Measurements from ENCODE around the gene TRAPPC6A. TPM values are rescaled to one million over a fixed set of nuclear protein-coding genes. Genes with fewer than 3 reads are reported as not detected.
A peak's percentile ranks its signal among the peaks of the same experiment; 100 is the strongest.

The TRAPPC6A gene
- total and polyA plus RNA-seq, 9 of the 15 experiments (the other 6 are each of a cell fraction or from before 2014, with no cell fraction given) = 0.82 to 23.6 (median 11.6) TPM

DNA sequence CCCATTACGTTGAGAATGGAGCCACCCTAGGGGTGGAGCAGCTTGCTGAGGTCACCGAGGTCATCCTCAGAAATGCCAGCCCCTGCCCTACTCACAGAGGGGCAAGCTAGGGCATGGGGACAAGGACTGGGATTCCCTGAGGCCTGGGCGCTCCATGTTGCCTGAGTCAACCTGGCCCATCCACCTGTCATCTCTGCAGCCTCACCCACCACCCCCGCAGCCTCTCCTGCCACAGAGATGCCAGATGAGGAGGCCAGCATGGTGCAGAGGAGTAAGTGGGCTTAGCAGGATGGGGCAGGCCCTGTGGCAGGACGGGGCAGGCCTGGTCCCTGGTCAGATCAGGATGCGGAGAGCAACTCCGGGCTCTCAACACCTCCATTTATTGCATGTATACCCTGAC lies 26.7 kb downstream of the TRAPPC6A start (continued):
- TF ChIP-seq, protein P1, sequence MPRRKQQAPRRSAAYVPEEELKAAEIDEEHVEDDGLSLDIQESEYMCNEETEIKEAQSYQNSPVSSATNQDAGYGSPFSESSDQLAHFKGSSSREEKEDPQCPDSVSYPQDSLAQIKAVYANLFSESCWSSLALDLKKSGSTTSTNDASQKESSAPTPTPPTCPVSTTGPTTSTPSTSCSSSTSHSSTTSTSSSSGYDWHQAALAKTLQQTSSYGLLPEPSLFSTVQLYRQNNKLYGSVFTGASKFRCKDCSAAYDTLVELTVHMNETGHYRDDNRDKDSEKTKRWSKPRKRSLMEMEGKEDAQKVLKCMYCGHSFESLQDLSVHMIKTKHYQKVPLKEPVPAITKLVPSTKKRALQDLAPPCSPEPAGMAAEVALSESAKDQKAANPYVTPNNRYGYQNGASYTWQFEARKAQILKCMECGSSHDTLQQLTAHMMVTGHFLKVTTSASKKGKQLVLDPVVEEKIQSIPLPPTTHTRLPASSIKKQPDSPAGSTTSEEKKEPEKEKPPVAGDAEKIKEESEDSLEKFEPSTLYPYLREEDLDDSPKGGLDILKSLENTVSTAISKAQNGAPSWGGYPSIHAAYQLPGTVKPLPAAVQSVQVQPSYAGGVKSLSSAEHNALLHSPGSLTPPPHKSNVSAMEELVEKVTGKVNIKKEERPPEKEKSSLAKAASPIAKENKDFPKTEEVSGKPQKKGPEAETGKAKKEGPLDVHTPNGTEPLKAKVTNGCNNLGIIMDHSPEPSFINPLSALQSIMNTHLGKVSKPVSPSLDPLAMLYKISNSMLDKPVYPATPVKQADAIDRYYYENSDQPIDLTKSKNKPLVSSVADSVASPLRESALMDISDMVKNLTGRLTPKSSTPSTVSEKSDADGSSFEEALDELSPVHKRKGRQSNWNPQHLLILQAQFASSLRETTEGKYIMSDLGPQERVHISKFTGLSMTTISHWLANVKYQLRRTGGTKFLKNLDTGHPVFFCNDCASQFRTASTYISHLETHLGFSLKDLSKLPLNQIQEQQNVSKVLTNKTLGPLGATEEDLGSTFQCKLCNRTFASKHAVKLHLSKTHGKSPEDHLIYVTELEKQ (CRISPR knock-in tag; IDR thresholded peaks at IDR 0.05) = no peak

DNA sequence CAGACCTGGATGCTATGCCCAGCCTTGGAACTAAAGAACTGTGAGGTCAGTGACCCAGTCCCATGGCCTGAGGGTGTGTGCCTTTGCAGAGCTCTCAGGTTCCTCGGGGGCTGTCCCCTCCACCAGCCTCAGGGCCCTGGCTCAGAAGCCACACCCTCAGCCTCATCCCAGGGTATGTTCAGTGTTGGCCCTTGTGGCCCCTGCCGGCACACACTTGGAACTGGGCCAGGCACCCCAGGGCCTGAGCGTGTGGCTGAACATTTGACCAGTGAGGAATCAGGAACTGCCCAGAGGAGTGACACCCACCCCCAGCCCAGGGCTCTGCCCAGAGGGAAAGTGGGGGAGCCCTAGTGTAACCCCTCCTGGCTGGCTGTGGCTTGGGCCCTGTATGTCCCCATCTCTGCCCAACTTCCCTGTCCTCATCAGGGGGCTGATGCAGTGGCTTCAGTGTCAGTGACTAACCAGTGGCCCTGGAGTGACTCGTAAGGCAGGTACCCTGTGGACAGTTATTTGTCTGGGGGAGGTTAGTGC lies 27.2 kb downstream of the TRAPPC6A start:
- Histone ChIP-seq H3K27ac (ENCODE audit: extremely low read depth, low read depth, low read length) (no peak overlapping the region), H2AFZ (ENCODE audit: low read depth, low read length) (no peak overlapping the region), H3K9ac (ENCODE audit: insufficient read depth in 1 of 2, low read depth in 2 of 2, low read length in 2 of 2) (peak overlapping the region in 1 of 2 experiments; percentile 22; a peak in 2 of 4 replicates), H3K4me3 (no peak overlapping the region), H3K27me3 (ENCODE audit: control insufficient read depth in 2 of 2, insufficient read depth in 2 of 2, low read length in 2 of 2) (no peaks in the 10 kb centered on the region), H3K9me1 (ENCODE audit: control insufficient read depth, insufficient read depth, low read length) (peaks cover 5% of the 10 kb centered on the region), H4K20me1 (replicated peaks; ENCODE audit: control insufficient read depth, insufficient read depth, low read length) (peaks cover 8% of the 10 kb centered on the region), H3K4me2 (ENCODE audit: insufficient read depth, low read length) (no peak overlapping the region), H3K4me1 (replicated peaks in 1 of 2; ENCODE audit: control insufficient read depth in 2 of 2, insufficient read depth in 2 of 2, low read length in 2 of 2) (peaks cover 15 to 66% of the 10 kb centered on the region in 2 experiments), H3K9me3 (replicated peaks; ENCODE audit: control insufficient read depth, insufficient read depth, low read depth, low read length) (no peaks in the 10 kb centered on the region), H3K79me2 (ENCODE audit: control insufficient read depth, insufficient read depth, low read length) (no peaks in the 10 kb centered on the region), H3K36me3 (ENCODE audit: control insufficient read depth, insufficient read depth, low read length) (peaks cover 13% of the 10 kb centered on the region; the same call in 1 of the 3 replicates)
- peak; percentile 11 for ATAC-seq
- WGBS (ENCODE audit: insufficient coverage, low coverage, missing lambda C conversion rate) = 27% methylated on average over 4 of the region's 4 CpGs
- POLR2A ChIA-PET = interaction anchor here (0.6 kb wide), 1 partner anchor 649 kb away, joined by 4 read pairs; no protein-coding TSS in a partner anchor
- in situ Hi-C loops (cut with MboI) (no loop called here), intact Hi-C loops (cut with micrococcal nuclease) (no loop called here)
- CTCF ChIA-PET (ENCODE audit: low intra/inter-chr PET ratio) = no interaction called here
- no peak for FAIRE-seq
- peak in 1 of 4 experiments; percentile 44 for DNase-seq (ENCODE audit: extremely low read depth in 1 of 4, low spot score in 3 of 4)
- BruUV-seq (replicated peaks) = no TSS peak
- TF ChIP-seq, protein P2, sequence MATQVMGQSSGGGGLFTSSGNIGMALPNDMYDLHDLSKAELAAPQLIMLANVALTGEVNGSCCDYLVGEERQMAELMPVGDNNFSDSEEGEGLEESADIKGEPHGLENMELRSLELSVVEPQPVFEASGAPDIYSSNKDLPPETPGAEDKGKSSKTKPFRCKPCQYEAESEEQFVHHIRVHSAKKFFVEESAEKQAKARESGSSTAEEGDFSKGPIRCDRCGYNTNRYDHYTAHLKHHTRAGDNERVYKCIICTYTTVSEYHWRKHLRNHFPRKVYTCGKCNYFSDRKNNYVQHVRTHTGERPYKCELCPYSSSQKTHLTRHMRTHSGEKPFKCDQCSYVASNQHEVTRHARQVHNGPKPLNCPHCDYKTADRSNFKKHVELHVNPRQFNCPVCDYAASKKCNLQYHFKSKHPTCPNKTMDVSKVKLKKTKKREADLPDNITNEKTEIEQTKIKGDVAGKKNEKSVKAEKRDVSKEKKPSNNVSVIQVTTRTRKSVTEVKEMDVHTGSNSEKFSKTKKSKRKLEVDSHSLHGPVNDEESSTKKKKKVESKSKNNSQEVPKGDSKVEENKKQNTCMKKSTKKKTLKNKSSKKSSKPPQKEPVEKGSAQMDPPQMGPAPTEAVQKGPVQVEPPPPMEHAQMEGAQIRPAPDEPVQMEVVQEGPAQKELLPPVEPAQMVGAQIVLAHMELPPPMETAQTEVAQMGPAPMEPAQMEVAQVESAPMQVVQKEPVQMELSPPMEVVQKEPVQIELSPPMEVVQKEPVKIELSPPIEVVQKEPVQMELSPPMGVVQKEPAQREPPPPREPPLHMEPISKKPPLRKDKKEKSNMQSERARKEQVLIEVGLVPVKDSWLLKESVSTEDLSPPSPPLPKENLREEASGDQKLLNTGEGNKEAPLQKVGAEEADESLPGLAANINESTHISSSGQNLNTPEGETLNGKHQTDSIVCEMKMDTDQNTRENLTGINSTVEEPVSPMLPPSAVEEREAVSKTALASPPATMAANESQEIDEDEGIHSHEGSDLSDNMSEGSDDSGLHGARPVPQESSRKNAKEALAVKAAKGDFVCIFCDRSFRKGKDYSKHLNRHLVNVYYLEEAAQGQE (IDR thresholded peaks at IDR 0.05; ENCODE audit: borderline replicate concordance) = no peak
- TF ChIP-seq, protein P2 (CRISPR knock-in tag; IDR thresholded peaks at IDR 0.05; ENCODE audit: low read depth) = no peak
- TF ChIP-seq SPI1 (IDR thresholded peaks at IDR 0.05; ENCODE audit: borderline replicate concordance, low read depth, low read length) = 0 out of 2 replicates have a peak, but pooled peaks have one; percentile 1
- 0 out of 2 replicates have a peak, but pooled peaks have one; percentile 22 for TF ChIP-seq POLR2A (conservative IDR thresholded peaks at IDR 0.05)
- TF ChIP-seq, protein P3, sequence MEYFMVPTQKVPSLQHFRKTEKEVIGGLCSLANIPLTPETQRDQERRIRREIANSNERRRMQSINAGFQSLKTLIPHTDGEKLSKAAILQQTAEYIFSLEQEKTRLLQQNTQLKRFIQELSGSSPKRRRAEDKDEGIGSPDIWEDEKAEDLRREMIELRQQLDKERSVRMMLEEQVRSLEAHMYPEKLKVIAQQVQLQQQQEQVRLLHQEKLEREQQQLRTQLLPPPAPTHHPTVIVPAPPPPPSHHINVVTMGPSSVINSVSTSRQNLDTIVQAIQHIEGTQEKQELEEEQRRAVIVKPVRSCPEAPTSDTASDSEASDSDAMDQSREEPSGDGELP (CRISPR knock-in tag; IDR thresholded peaks at IDR 0.05; ENCODE audit: borderline replicate concordance) = 0 out of 2 replicates have a peak, but pooled peaks have one; percentile 22
- TF ChIP-seq NFIC (IDR thresholded peaks at IDR 0.05) = peak; percentile 88
- TF ChIP-seq FOXK1 (CRISPR knock-in tag; IDR thresholded peaks at IDR 0.05; ENCODE audit: borderline replicate concordance) = no peak

Measured in K562 (cell line).